Endothelial cell of umbilical vein (primary cell): ENCODE data around the gene KCND2. TPM values are rescaled to one million over a fixed set of nuclear protein-coding genes. Genes with fewer than 3 reads are reported as not detected.

Source experiments
- BruUV-seq: library from RNA; stranded (reverse); fragments of 400-500 nt; replicated peaks from 2 replicates; lab custom pipeline; 2021; lab: Mats Ljungman, UMichigan
- CTCF ChIA-PET: fragments of 300-600, 350-600 bp; sonication (Branson Sonifier 250); formaldehyde crosslinking; loops from one replicate; lab custom pipeline; 2021; ENCODE audit warnings: antibody characterized with exemption, inconsistent platforms; lab: Charles Lee
- POLR2A ChIA-PET: fragments of 300-600, 350-600 bp; sonication (Branson Sonifier 250); formaldehyde crosslinking; loops from one replicate; lab custom pipeline; 2021; ENCODE audit warnings: antibody characterized with exemption, inconsistent platforms; lab: Charles Lee
- DNase-seq: peaks from one replicate; pipeline ENCODE4 v3.0.0-alpha.2; 2011; ENCODE audit warnings: low read depth, low spot score
- FAIRE-seq: peaks from 2 replicates; lab custom pipeline; 2011; peaks lifted over from hg19 to GRCh38; lab: Jason Lieb, UNC
- H2AFZ ChIP-seq: 2 replicates; pipeline ENCODE4 v1.6.0; 2012; ENCODE audit warnings: low read depth, low read length, control low read depth, inconsistent platforms
- H3K27ac ChIP-seq: 2 replicates; pipeline ENCODE4 v1.5.1; 2011; ENCODE audit warnings: low read depth, mild to moderate bottlenecking, control low read depth, low read length, moderate library complexity; ENCODE audit not compliant: insufficient read depth
- H3K27me3 ChIP-seq, 2 experiments: 2 replicates each; pipeline versions ENCODE4 v1.6.0 to v1.6.1; 2011; ENCODE audit warnings: low read length in 2 of 2, mixed read lengths in 1 of 2; ENCODE audit not compliant: control insufficient read depth in 2 of 2, insufficient read depth in 2 of 2
- H3K36me3 ChIP-seq, 2 experiments: 2 replicates in 1 of 2; 3 replicates in 1 of 2; pipeline ENCODE4 v1.5.1; 2011; ENCODE audit warnings: low read length in 2 of 2, mild to moderate bottlenecking in 1 of 2, moderate library complexity in 1 of 2; ENCODE audit not compliant: control insufficient read depth in 2 of 2, insufficient read depth in 2 of 2; ENCODE audit errors: extremely low read depth in 1 of 2
- H3K4me1 ChIP-seq: 3 replicates; pipeline ENCODE4 v1.5.1; 2011; ENCODE audit warnings: mild to moderate bottlenecking, low read length; ENCODE audit not compliant: control insufficient read depth, insufficient read depth; ENCODE audit errors: extremely low read depth
- H3K4me2 ChIP-seq: 2 replicates; pipeline ENCODE4 v1.6.1; 2011; ENCODE audit warnings: low read length, control low read depth, mixed read lengths; ENCODE audit not compliant: insufficient read depth
- H3K4me3 ChIP-seq, 3 experiments: fragments of 200-600 bp in 1 of 3; sonication (generic), shearing (Covaris generic) in 1 of 3; replicated peaks in 1 of 3; 2 replicates each; pipeline ENCODE4 v1.5.1; 2011 to 2016; ENCODE audit warnings: control low read depth in 3 of 3, low read length in 3 of 3, mild to moderate bottlenecking in 2 of 3, inconsistent platforms in 1 of 3, low read depth in 1 of 3, moderate library complexity in 1 of 3; ENCODE audit not compliant: insufficient read depth in 1 of 3
- H3K79me2 ChIP-seq: 2 replicates; pipeline ENCODE4 v1.6.0; 2012; ENCODE audit warnings: low read length, inconsistent platforms; ENCODE audit not compliant: control insufficient read depth, insufficient read depth
- H3K9ac ChIP-seq: replicated peaks from 2 replicates; pipeline ENCODE3; 2011; ENCODE audit warnings: low read length, control low read depth; ENCODE audit not compliant: insufficient read depth; ENCODE audit errors: extremely low read depth
- H3K9me1 ChIP-seq: replicated peaks from 3 replicates; pipeline ENCODE4 v1.6.0; 2011; ENCODE audit warnings: mild to moderate bottlenecking, low read length; ENCODE audit not compliant: control insufficient read depth, insufficient read depth; ENCODE audit errors: extremely low read depth
- H3K9me3 ChIP-seq: replicated peaks from 2 replicates; pipeline ENCODE4 v1.5.1; 2012; ENCODE audit warnings: low read length, inconsistent platforms; ENCODE audit not compliant: control insufficient read depth, insufficient read depth
- H4K20me1 ChIP-seq: replicated peaks from 2 replicates; pipeline ENCODE3; 2011; ENCODE audit warnings: mild to moderate bottlenecking, low read length; ENCODE audit not compliant: control insufficient read depth, insufficient read depth; ENCODE audit errors: extremely low read depth
- CTCF ChIP-seq, 2 donors: IDR thresholded peaks; 1 replicate in 1 of 2; 2 replicates in 1 of 2; pipeline ENCODE4 v1.5.1; 2011; ENCODE audit warnings: low read length in 2 of 2, mild to moderate bottlenecking in 2 of 2, moderate library complexity in 2 of 2, control low read depth in 1 of 2, inconsistent platforms in 1 of 2, low read depth in 1 of 2; ENCODE audit not compliant: insufficient read depth in 1 of 2; ENCODE audit errors: extremely low read depth in 1 of 2
- EZH2 ChIP-seq: IDR thresholded peaks from 2 replicates; pipeline ENCODE4 v1.6.1; 2012; ENCODE audit warnings: borderline replicate concordance, low read depth, mild to moderate bottlenecking, moderate library complexity, low read length, inconsistent platforms; ENCODE audit not compliant: severe bottlenecking
- FOS ChIP-seq: IDR thresholded peaks from 2 replicates; pipeline ENCODE4 v1.6.1; 2011; ENCODE audit warnings: mild to moderate bottlenecking, low read length, moderate library complexity, borderline replicate concordance; ENCODE audit not compliant: insufficient read depth
- GATA2 ChIP-seq: IDR thresholded peaks from 2 replicates; pipeline ENCODE4 v1.7.0; 2011; ENCODE audit warnings: low read depth, mild to moderate bottlenecking, moderate library complexity, mixed read lengths, low read length; ENCODE audit not compliant: insufficient read length, insufficient read depth
- JUN ChIP-seq: IDR thresholded peaks from 2 replicates; pipeline ENCODE4 v1.6.1; 2011; ENCODE audit warnings: borderline replicate concordance, low read depth; ENCODE audit not compliant: insufficient read length, insufficient read depth
- MAX ChIP-seq: IDR thresholded peaks from 2 replicates; pipeline ENCODE4 v1.6.1; 2011; ENCODE audit not compliant: insufficient read depth, insufficient read length
- MYC ChIP-seq: IDR thresholded peaks from one replicate; pipeline ENCODE4 v1.6.1; 2011; ENCODE audit warnings: mild to moderate bottlenecking, low read depth, low read length
- POLR2A ChIP-seq: IDR thresholded peaks from 2 replicates; pipeline ENCODE4 v1.6.1; 2012; ENCODE audit warnings: low read depth, mild to moderate bottlenecking, control low read depth, low read length
- POLR2AphosphoS5 ChIP-seq: IDR thresholded peaks from 2 replicates; pipeline ENCODE4 v1.6.1; 2012; ENCODE audit warnings: low read depth, mild to moderate bottlenecking, control low read depth, low read length, moderate library complexity; ENCODE audit not compliant: insufficient read depth
- dilution Hi-C: fragments of 300-500 bp; cut with MboI; formaldehyde crosslinking; loops from one replicate; pipeline ENCODE4 v1.15.0; 2019; ENCODE audit warnings: low sequenced_read_pairs; ENCODE audit not compliant: extremely low pct_ligation_motif_present
- intact Hi-C: fragments of 100-400 bp; cut with micrococcal nuclease; formaldehyde crosslinking; loops from one replicate; pipeline ENCODE4 v1.10.0; 2022
- polyA plus RNA-seq, 4 experiments: library from polyadenylated mRNA; depleted of rRNA in 3 of 4; stranded (reverse) in 3 of 4; unstranded in 1 of 4; fragments of >200 nt; gene quantifications; 2 replicates each; pipeline versions ENCODE4 v1.2.1 to v1.2.3, GENCODE V29; 2011 to 2012; ENCODE audit warnings: missing spikeins in 1 of 4
- total RNA-seq: library from RNA; stranded (reverse); gene quantifications from 2 replicates; pipeline ENCODE4 v1.2.3, GENCODE V29; 2021

The KCND2 gene
- total and polyA plus RNA-seq, 2 donors (not counting 3 experiments of a cell fraction or from before 2014, with no cell fraction given): not detected

GRCh38 chr7:120684463-120684862, 411.5 kb downstream of the KCND2 start:
- TF ChIP-seq JUN: no peak
- no peak for TF ChIP-seq GATA2
- no peak for TF ChIP-seq MAX
- TF ChIP-seq CTCF (IDR thresholded peaks at IDR 0.05; ENCODE audit: extremely low read depth in 1 of 2, insufficient read depth in 1 of 2, low read depth in 1 of 2, low read length in 2 of 2): no peak
- TF ChIP-seq POLR2A: no peak
- TF ChIP-seq MYC: no peak
- TF ChIP-seq EZH2: no peak
- no peak for TF ChIP-seq FOS
- no peak for TF ChIP-seq POLR2AphosphoS5
- CTCF ChIA-PET: no interaction called here

More at GRCh38 chr7:120684463-120684862, 411.5 kb downstream of the KCND2 start:
- intact Hi-C loops (no loop called here), dilution Hi-C loops (no loop called here)
- Histone ChIP-seq H4K20me1 (no peaks in the 10 kb centered on the region), H3K4me3 (no peak overlapping the region), H3K4me1 (no peaks in the 10 kb centered on the region), H3K36me3 (no peaks in the 10 kb centered on the region), H3K9me3 (no peaks in the 10 kb centered on the region), H3K9ac (no peak overlapping the region), H3K27ac (no peak overlapping the region), H3K4me2 (no peak overlapping the region), H3K9me1 (no peaks in the 10 kb centered on the region), H2AFZ (no peak overlapping the region), H3K27me3 (peaks cover 0 to 1% of the 10 kb centered on the region in 2 experiments), H3K79me2 (no peaks in the 10 kb centered on the region)
- DNase-seq (no peak), FAIRE-seq (no peak)
- BruUV-seq: no TSS peak
- POLR2A ChIA-PET: no interaction called here
